H1 (cell line): ENCODE data around the gene FBN2. TPM values are rescaled to one million over a fixed set of nuclear protein-coding genes. Genes with fewer than 3 reads are reported as not detected.

ENCODE experiments used
- EZH2 ChIP-seq: fragments of 200-600 bp; sonication (generic); IDR thresholded peaks from 2 replicates; pipeline ENCODE4 v1.7.1; 2012; ENCODE audit warnings: low read depth, mild to moderate bottlenecking, moderate library complexity, low read length, inconsistent platforms; ENCODE audit not compliant: severe bottlenecking
- HDAC6 ChIP-seq: IDR thresholded peaks from one replicate; pipeline ENCODE4 v1.7.1; 2012; ENCODE audit warnings: low read depth, mild to moderate bottlenecking, inconsistent platforms, low read length, moderate library complexity
- POLR2A ChIP-seq, 2 experiments: IDR thresholded peaks; 1 replicate in 1 of 2; 2 replicates in 1 of 2; pipeline ENCODE4 v1.6.1; 2011; ENCODE audit warnings: low read depth in 2 of 2, low read length in 2 of 2, mild to moderate bottlenecking in 2 of 2; ENCODE audit errors: control extremely low read depth in 1 of 2
- POLR2AphosphoS5 ChIP-seq: IDR thresholded peaks from 2 replicates; pipeline ENCODE4 v1.6.1; 2011; ENCODE audit warnings: low read depth, low read length
- RNF2 ChIP-seq: fragments of 200-900, 300-1000 bp; sonication (generic); IDR thresholded peaks from 2 replicates; pipeline ENCODE4 v1.7.1; 2016; ENCODE audit warnings: borderline replicate concordance, low read depth, mild to moderate bottlenecking, antibody characterized with exemption, low read length; ENCODE audit not compliant: poor library complexity, severe bottlenecking; ENCODE audit errors: missing control alignments
- polyA plus RNA-seq, 7 experiments: library from polyadenylated mRNA; depleted of rRNA in 3 of 7; stranded (reverse) in 5 of 7; unstranded in 2 of 7; fragments of >200 nt in 5 of 7; fragments of 200-250 nt in 2 of 7; gene quantifications; 1 replicate in 5 of 7; 2 replicates in 1 of 7; 4 replicates in 1 of 7; pipeline versions ENCODE4 v1.2.1 to v1.2.3, GENCODE V29; 2011 to 2013; ENCODE audit warnings: missing spikeins in 2 of 7, mixed read lengths in 2 of 7
- total RNA-seq: library from RNA; stranded (reverse); fragmentation: NEBNext Ultra II Directional; extraction: Animal tissue kit (Norgen Biotek cat#: 25700); gene quantifications from 2 replicates; pipeline ENCODE4 v1.2.1, GENCODE V29; 2021
- TF ChIP-seq, protein P1 (sequence below): IDR thresholded peaks from 2 replicates; pipeline ENCODE4 v1.6.1; 2011; ENCODE audit warnings: low read length, improper control_type of control experiment

The FBN2 gene
- total and polyA plus RNA-seq, 2 of the 8 experiments (the other 6 are each of a cell fraction or from before 2014, with no cell fraction given), result 14.1 to 16.3 TPM

DNA sequence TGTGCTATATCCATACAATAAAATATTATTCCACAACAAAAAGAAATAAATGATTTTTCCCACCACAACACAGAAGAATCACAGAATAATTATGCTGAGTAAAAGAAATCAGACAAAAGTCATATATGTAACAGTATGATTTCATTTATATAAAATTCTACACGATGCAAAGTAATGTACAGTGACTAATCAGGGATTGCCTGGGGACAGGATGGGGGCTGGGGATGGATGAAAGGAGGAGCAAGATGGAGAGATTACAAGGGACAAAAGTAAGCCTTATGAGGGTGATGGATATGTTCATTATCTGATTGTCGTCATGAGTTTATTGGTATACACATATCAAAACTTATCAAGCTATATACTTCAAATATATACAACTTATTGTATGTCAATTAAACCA lies 154.0 kb downstream of the FBN2 start (continued):
- TF ChIP-seq HDAC6, result no peak
- no peak for TF ChIP-seq RNF2
- TF ChIP-seq POLR2AphosphoS5, result no peak
- TF ChIP-seq POLR2A (IDR thresholded peaks at IDR 0.05; ENCODE audit: control extremely low read depth in 1 of 2, low read depth in 2 of 2, low read length in 2 of 2), result no peak
- TF ChIP-seq, protein P1, sequence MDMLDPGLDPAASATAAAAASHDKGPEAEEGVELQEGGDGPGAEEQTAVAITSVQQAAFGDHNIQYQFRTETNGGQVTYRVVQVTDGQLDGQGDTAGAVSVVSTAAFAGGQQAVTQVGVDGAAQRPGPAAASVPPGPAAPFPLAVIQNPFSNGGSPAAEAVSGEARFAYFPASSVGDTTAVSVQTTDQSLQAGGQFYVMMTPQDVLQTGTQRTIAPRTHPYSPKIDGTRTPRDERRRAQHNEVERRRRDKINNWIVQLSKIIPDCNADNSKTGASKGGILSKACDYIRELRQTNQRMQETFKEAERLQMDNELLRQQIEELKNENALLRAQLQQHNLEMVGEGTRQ, result no peak
- no peak for TF ChIP-seq EZH2
